Head of caudate nucleus (tissue), 42 donors: Measurements from ENCODE around the gene AASDHPPT.
"Not testable (repeated sequence)": the region's sequence is repeated elsewhere in the genome, so short reads cannot be mapped to it uniquely, and the experiment has no call there.

ENCODE experiments used
- DNase-seq, 42 donors: peaks; one replicate each; pipeline versions ENCODE4 v3.0.0 to v3.0.0-alpha.2; 2020 to 2021; ENCODE audit warnings: mixed read lengths in 7 of 42
- intact Hi-C: fragments of 100-400 bp; cut with DNase I; formaldehyde crosslinking; loops from one replicate; pipeline ENCODE4 v1.15.0; 2022

AASDHPPT gene, protein sequence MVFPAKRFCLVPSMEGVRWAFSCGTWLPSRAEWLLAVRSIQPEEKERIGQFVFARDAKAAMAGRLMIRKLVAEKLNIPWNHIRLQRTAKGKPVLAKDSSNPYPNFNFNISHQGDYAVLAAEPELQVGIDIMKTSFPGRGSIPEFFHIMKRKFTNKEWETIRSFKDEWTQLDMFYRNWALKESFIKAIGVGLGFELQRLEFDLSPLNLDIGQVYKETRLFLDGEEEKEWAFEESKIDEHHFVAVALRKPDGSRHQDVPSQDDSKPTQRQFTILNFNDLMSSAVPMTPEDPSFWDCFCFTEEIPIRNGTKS

DNA sequence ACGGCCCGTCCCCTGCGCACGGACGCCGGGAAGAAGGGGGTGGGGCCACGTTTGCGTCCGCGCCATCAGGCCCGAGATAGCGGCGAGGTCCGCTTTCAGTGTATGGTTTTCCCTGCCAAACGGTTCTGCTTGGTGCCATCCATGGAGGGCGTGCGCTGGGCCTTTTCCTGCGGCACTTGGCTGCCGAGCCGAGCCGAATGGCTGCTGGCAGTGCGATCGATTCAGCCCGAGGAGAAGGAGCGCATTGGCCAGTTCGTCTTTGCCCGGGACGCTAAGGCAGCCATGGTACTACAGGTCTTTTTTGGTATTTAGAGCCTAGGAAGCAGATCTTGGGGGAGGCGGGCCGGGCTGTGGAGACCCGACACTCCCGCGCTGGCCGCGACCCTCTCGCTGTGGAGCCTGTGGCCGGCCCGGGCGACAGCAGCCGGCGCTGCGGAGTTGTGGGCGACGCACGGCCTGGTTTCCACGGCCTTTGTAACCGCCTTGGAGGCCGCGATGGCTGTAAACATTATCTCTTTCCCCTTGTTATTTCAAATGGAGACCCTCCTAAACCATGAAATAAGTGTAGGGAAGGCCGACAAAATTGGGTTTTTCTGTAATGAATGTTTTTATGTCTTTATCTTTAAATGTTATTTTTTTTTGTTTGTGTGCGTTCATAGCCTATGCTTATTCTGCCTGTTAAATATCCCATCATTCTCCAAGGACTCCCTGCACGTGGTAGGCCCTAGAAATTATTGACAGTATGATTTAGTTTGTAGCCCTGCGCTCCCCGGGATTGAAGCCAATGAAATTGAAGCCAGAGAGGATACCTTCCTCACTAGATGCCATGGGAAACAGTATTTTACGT lies at the start of gene AASDHPPT:
TSS of gene AASDHPPT (plus strand) at position 54 of the 847 bp plus-strand sequence. CDS start at position 103, 49 bp downstream.
- peak in 20 of 42 donors; percentile 3 to 73 (median 38) for DNase-seq
- intact Hi-C loops = loop anchor here (2.0 kb wide), 1 partner anchor 55 kb away; the partner anchor contains the start of gene MSANTD4

GRCh38 chr11:106030609-106031008 lies 46.9 kb upstream of the AASDHPPT start:
- intact Hi-C loops = no loop called here
- no peak for DNase-seq

GRCh38 chr11:106031202-106031810 lies 46.2 kb upstream of the AASDHPPT start:
- DNase-seq = no peak
- intact Hi-C loops = no loop called here

DNA sequence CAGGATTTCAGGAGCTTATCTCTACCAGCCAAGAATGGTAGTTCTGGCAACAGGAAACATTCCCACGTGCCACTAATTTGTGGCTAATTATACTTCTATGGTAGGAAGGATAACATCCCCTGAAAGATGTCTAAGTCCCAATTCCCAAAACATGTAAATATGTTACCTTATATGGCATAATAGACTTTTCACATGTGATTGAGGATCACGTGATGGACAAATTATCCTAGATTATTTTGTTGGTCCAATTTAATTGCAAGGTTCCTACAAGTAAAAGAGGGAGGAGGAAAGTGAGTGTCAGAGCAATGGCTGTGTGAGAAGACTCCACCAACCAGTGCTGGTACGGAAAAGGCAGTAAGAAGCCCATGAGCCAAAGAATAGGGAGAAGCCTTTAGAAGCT lies 45.5 kb upstream of the AASDHPPT start:
- no peak for DNase-seq
- intact Hi-C loops = no loop called here

GRCh38 chr11:106032861-106033260 lies 44.6 kb upstream of the AASDHPPT start:
- intact Hi-C loops = no loop called here
- DNase-seq = no peak

- intact Hi-C loops = no loop called here
- DNase-seq = no peak
These were observed 33.9 kb upstream of the AASDHPPT start for GRCh38 chr11:106043540-106043939.

DNA sequence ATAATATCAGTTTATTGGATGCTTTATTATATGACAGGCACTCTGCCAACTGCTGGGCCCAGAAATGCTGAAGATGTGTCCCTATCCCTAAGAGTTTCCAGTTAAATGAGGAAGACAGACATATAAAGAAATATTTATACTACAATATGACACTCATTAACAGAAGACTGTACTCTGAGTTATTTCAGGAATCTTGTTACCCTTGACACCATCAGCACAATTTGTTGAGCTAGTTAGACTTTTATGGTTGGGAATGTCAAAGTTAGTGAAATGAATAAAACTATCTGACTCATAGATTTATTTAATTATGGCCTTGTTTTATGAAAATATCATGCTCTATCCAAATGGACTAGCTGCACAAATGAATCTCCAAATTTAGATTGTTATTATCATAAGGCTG lies 29.8 kb upstream of the AASDHPPT start:
- DNase-seq = no peak
- intact Hi-C loops = no loop called here

GRCh38 chr11:106049727-106050476 lies 27.6 kb upstream of the AASDHPPT start:
- intact Hi-C loops = no loop called here
- DNase-seq = no peak

DNA sequence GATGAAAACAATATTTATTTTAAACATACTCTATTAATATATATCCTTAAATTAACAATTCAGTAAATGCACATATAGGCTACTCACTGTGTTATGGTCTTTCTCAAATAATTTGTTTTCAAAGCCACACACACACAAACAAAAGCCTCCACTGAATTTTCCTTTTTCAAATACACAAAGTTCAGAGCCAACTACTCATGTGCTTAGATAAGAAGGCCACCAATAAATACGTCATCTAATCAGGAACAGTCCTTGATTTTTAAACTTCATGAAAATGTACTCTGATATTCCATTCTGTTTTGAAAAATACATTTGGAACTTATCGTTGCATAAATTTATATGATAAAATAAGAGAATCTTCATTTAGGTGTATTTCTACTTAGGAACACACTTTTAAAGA lies 26.4 kb upstream of the AASDHPPT start:
- no peak for DNase-seq
- intact Hi-C loops = no loop called here

GRCh38 chr11:106058377-106058776 lies 19.1 kb upstream of the AASDHPPT start:
- DNase-seq, intact Hi-C loops: not testable (repeated sequence)

GRCh38 chr11:106059617-106060016 lies 17.8 kb upstream of the AASDHPPT start:
- intact Hi-C loops = no loop called here
- DNase-seq = no peak

DNA sequence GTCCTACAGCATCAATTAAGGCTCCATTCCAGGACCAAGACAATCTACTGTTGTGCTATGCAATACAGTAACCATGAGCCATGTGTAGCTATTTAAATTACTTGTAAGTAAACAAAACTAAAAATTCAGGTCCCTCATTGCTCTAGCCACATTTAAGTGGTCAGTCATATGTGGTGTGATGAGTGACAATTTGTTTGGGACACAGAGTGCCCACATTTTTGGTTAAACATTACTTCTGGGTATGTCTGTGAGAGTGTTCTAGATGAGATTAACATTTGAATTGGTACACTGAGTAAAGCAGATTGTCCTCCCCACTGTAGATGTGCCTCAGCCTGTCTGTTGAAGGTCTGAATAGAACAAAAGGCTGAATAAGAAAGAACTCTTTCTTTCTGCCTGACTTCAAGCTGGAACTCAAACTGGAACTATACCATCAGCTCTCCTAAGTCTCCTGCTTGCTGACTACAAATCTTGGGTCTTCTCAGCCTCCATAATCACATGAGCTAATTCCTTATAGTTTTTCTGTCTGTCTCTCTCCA lies 16.1 kb upstream of the AASDHPPT start:
- DNase-seq = no peak
- intact Hi-C loops = no loop called here

DNA sequence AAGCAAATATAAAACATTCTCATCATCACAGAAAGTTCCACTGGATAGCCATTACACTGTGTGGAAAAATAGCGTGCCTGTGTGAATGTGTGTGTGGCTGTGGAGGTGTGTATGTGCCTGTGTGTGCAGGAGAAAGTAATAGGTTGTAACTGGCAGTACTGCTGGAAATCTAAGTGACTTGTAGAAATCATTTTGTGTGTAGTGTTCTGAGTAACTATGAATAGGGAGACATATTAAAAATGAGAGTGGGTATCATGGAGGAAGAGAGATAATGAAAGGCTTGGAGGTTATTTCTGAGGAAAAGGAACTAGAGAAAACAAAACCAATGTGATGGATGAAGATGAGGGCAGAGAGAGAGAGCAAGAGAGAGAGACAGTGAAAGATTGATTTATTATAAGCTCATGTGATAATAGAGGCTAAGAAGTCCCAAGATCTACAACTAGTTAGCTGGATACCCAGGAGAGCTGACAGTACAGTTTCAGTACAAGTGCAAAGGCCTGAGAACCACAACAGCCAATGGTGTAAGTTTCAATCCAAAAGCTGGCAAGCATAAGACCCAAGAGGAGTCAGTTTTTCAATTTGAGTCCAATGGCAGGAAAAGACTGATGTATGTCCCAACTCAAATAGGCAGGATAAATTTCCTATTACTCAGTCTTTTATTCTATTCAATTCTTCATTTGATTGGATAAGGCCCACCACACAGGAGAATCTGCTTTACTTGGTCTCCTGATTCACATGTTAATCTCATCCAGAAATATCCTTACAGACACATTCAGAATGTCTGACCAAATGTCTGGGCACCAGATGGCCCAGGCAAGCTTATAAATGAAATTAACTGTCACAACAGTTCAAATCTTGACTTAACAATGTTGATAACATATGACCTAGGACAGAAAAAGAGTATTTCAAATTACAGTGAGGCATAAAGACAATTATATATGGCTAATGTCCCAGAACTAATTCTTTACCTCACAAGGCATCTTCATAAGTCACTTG lies 15.2 kb upstream of the AASDHPPT start:
- intact Hi-C loops = no loop called here
- DNase-seq = no peak

GRCh38 chr11:106063009-106063408 lies 14.5 kb upstream of the AASDHPPT start:
- DNase-seq = no peak
- intact Hi-C loops = no loop called here

GRCh38 chr11:106070606-106071005 lies 6.9 kb upstream of the AASDHPPT start:
- intact Hi-C loops = no loop called here

GRCh38 chr11:106072804-106073203 lies 4.7 kb upstream of the AASDHPPT start:
- intact Hi-C loops = no loop called here
- DNase-seq = no peak

More at GRCh38 chr11:106070606-106071005, 6.9 kb upstream of the AASDHPPT start:
- DNase-seq = no peak

DNA sequence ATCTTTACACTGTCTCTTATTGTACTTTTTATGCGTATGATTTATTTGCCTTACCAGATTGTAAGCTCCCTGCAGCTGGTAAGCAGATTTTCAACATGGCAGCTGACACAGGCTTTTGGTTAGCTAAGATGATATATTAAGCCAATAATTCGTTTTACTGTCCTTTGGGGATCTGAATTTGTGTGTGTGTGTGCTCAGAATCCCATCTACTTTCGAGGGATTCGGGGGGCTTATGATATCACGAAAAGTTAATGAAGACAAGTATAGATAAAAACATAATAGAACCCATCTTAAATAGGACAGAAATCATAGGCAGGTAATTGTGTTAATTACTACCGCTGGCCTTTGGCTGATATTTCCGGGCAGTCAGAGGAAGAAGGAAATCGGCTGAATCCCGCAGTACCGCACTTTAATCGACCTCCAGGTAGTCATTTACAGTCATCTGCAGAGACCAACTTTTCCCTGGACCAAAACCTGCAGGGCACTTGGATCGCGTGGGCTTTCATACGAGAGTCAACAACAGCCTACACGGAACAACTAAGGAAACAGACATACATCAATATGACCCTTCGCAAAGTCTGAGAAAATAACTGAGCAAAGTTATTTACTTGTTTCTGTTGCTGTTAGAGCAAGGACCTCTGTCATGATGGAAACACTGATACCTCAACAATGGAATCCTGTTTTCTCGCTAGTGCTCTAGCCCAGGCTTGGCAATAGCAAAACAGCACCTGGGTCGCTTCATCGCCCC lies 1.1 kb upstream of the AASDHPPT start:
- peak in 28 of 42 donors; percentile 4 to 59 (median 28) for DNase-seq
- intact Hi-C loops = loop anchor here (2.0 kb wide), 1 partner anchor 54 kb away; the partner anchor contains the start of gene MSANTD4
